Middle frontal gyrus (tissue), 1 donor: ENCODE data around the gene EEIG1.

Source experiments
- DNase-seq: peaks from one replicate; pipeline ENCODE4 v3.0.0-alpha.2; 2015; ENCODE audit warnings: low spot score; ENCODE audit errors: extremely low spot score

Gene EEIG1

GRCh38 chr9:127961155-127961490, 19.7 kb downstream of the EEIG1 start:
- no peak for DNase-seq

- no peak for DNase-seq
Measured at GRCh38 chr9:127960410-127961154, 20.2 kb downstream of the EEIG1 start.

- no peak for DNase-seq
Measured at GRCh38 chr9:127959841-127960409, 20.9 kb downstream of the EEIG1 start.

- DNase-seq: no peak
Measured at GRCh38 chr9:127959398-127959797, 21.4 kb downstream of the EEIG1 start.

GRCh38 chr9:127958728-127959127, 22.1 kb downstream of the EEIG1 start:
- no peak for DNase-seq

- no peak for DNase-seq
Measured at GRCh38 chr9:127955294-127956015, 25.3 kb downstream of the EEIG1 start.

- DNase-seq: peak; percentile 73
Measured at GRCh38 chr9:127954831-127955293, 25.9 kb downstream of the EEIG1 start.

- no peak for DNase-seq
Measured at GRCh38 chr9:127953768-127954505, 26.9 kb downstream of the EEIG1 start.

- DNase-seq: no peak
Measured at GRCh38 chr9:127953154-127953553, 27.6 kb downstream of the EEIG1 start.

- DNase-seq: peak; percentile 86
Measured at GRCh38 chr9:127950513-127951289, 30.1 kb downstream of the EEIG1 start.

- DNase-seq: no peak
Measured at GRCh38 chr9:127949827-127950512, 30.8 kb downstream of the EEIG1 start.

- no peak for DNase-seq
Measured at GRCh38 chr9:127947841-127948710, 32.7 kb downstream of the EEIG1 start.

GRCh38 chr9:127946728-127947127, 34.1 kb downstream of the EEIG1 start:
- DNase-seq: no peak

GRCh38 chr9:127945942-127946341, 34.8 kb downstream of the EEIG1 start:
- no peak for DNase-seq

- no peak for DNase-seq
Measured at GRCh38 chr9:127945338-127945737, 35.5 kb downstream of the EEIG1 start.

- no peak for DNase-seq
Measured at GRCh38 chr9:127944586-127945218, 36.1 kb downstream of the EEIG1 start.

- DNase-seq: peak; percentile 74
Measured at GRCh38 chr9:127943731-127944144, 37.1 kb downstream of the EEIG1 start.

GRCh38 chr9:127943011-127943662, 37.7 kb downstream of the EEIG1 start:
- DNase-seq: no peak
